ENCODE data around the gene PDCD2L. TPM values are rescaled to one million over a fixed set of nuclear protein-coding genes. Genes with fewer than 3 reads are reported as not detected.

The PDCD2L gene
- total and polyA plus RNA-seq, 2 of the 8 experiments (the other 6 are each of a cell fraction or from before 2014, with no cell fraction given) = 51.5 to 78.1 TPM

DNA sequence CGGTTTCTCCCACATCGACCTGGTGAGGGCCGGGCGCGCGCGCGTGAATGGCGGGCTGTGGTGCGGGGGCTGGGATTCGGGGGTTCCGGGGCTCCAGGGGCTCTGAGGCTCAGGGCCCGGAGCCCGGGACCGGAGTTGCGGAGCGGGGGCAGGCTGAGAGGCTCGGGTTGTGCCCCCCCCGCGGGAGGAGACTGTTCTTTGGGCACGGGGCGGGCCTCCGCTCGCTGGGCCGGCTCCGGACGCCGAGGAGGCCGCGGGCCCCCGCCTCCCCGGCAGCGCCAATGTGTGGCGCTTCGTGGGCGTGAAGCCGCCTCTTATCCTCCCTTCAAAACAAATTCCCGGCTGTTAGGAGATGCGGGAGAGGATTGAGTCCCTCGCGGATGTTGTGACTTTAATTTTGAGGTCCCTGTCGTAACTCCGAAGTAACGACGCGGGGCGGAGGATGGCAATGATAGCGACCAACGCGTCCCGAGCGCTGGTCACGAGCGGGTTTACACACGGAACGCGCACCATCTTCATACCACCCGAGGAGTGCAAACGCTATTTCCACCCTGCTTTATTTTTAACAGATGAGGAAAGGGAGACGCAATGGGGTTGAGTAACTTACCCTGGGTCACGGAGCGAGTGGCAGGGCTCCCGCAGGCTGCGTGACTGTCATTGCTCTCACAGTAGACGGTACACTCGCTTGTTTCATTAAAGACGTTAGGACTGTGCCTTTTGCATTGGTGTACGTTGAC is 24.5 kb downstream of the PDCD2L start (continued):
- TF ChIP-seq RNF2 (IDR thresholded peaks at IDR 0.05; ENCODE audit: borderline replicate concordance, low read depth, low read length, missing control alignments, poor library complexity, severe bottlenecking) (no peak), ASH2L (IDR thresholded peaks at IDR 0.05; ENCODE audit: low read length) (peak; percentile 53), CEBPB (IDR thresholded peaks at IDR 0.05; ENCODE audit: low read depth, low read length) (no peak), POLR2A (IDR thresholded peaks at IDR 0.05; ENCODE audit: control extremely low read depth in 1 of 2, low read depth in 2 of 2, low read length in 2 of 2) (no peak), SP1 (IDR thresholded peaks at IDR 0.05; ENCODE audit: low read depth, low read length) (no peak), NRF1 (IDR thresholded peaks at IDR 0.05; ENCODE audit: low read depth, low read length) (no peak), EP300 (IDR thresholded peaks at IDR 0.05; ENCODE audit: borderline replicate concordance in 1 of 2, low read depth in 2 of 2, low read length in 2 of 2) (no peak), POLR2AphosphoS5 (IDR thresholded peaks at IDR 0.05; ENCODE audit: low read depth, low read length) (0 out of 2 replicates have a peak, but pooled peaks have one; percentile 30)
- TF ChIP-seq, protein P1, sequence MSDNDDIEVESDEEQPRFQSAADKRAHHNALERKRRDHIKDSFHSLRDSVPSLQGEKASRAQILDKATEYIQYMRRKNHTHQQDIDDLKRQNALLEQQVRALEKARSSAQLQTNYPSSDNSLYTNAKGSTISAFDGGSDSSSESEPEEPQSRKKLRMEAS (IDR thresholded peaks at IDR 0.05) = no peak
